HG02610 (cell line): ENCODE results near the gene UMAD1.
A peak's percentile ranks its signal among the peaks of the same experiment; 100 is the strongest.

Experiments used
- ATAC-seq: cut with Tn5 transposase; IDR thresholded peaks from one replicate; pipeline ENCODE4 v1.9.1; 2021; ENCODE audit warnings: mild to moderate bottlenecking, moderate library complexity; ENCODE audit not compliant: unreplicated experiment

The UMAD1 gene

DNA sequence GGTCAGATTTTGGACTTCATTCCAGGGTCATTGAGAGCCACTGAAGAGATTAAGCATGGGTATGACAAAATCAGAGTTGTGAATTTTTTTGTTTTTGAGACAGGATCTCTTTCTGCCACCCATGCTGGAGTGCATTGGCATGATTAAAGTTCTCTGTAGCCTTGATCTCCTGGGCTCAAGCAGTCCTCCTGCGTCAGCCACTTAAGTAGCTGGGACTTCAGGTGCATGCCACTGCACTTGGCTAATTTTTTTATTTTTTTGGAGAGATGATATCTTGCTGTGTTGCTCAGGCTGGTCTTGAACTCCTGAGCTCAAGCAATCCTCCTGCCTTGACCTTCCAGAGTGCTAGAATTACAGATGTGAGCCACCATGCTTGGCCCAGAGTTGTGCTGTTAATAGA is 275.5 kb downstream of the UMAD1 start:
- no peak for ATAC-seq

DNA sequence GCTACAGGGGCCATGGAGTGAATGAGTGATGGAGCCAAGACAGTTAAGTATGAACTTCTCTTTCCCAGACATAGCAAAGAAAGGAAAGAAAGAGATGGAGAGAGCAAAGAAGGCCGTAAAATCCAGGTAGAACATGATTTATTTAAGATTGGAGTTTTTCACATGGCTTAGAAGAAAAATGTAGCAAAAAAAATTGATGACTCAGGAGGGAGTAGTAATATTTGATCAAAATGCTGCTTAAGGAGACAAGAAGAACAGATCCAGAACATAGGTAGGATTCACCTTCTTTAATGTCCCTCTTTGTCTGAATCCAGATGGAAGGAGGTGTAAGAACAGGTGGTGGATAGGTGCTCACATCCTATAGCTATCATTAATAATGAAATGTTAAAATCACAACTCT is 277.0 kb downstream of the UMAD1 start:
- no peak for ATAC-seq

DNA sequence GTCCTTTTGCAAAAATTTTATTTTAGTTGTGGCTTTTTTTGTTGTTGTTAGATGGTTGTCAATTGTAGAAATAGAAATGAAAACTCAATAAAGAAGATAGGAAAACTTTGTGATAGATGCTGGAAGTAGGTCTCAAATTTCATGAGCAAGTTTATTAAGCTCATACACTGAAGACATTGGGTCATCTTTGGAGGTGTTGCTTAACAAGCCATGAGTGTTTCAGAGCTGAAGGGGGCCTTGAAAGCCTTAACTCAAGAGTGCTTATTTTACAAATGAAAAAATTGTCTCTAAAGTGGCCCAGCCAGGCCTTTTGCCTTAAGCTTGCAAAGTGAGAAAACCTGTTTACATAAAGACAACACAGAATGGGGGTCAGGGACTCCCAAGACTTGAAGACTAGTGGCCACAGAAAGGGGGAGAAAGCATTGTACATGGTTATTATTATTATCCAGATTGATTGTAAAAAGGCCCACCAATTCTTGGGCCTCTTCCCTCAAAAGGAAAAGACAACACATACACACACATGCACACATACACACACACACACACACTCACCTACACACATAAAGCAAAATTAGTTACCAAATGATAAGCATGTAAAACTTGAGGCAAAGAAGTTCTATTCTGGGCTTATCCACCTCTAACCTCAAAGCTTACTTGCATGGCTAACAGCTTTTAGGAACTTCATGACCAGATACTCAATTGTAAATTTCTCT is 278.3 kb downstream of the UMAD1 start:
- ATAC-seq, result peak; percentile 34

DNA sequence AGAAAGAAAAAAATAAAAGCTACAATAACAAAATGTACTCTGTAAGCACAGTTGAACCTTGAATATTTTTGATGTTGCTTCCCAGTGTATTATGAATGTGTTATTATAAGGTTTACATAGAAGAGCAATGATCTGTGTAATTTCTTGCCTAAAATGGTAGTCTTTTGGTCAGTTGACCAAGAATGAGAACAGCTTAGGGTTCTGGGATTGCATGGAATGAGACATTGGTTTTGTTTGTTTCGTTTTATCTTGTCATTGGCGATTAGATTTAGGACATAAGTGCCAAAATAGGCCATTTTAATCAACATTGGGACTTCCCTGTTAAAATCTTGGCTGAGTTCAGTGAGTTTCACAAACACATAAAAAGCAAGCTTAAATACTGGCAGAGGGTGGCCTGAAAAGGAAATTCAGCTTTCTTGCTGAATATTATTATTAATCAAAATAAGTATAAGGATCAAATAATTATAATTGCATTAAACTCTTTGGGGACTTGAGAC is 278.9 kb downstream of the UMAD1 start:
- ATAC-seq, result peak; percentile 73

DNA sequence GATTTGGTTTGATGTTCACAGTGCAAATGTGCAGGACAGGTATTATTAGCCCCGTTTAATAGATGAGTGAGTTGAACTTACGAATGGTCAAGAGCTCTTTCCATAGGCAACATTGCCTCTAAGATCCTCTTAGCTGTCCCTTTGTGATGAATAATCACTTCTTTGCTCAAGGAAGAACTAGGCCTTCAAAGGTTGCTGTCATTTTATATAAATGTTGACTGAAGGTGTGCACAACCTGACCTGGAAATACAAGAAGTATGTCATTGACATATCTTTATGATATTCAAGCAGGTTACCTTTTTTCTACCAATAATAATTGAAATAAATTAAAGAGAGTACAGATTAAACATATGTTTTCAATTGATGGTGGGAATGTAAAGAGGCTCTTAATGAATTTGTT is 279.5 kb downstream of the UMAD1 start:
- peak; percentile 5 for ATAC-seq

DNA sequence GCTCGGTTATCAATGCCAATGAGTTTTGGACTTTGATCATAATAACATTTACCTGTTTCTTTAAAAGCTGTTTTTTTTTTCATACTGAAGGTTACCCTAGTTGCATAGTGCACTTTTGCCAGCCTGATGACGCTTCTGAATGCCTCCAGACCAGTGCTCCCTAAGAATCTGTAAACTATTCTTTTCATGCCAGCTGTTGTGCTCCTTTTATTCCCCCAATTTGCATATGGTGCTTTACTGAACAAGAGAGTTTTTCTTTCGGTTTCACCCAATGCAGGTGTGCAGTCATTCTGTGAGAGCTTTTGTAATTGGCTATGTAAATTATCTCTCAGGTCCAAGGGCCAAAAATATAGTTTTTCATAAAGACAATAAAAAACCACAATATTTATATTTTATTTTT is 279.9 kb downstream of the UMAD1 start:
- peak; percentile 80 for ATAC-seq

DNA sequence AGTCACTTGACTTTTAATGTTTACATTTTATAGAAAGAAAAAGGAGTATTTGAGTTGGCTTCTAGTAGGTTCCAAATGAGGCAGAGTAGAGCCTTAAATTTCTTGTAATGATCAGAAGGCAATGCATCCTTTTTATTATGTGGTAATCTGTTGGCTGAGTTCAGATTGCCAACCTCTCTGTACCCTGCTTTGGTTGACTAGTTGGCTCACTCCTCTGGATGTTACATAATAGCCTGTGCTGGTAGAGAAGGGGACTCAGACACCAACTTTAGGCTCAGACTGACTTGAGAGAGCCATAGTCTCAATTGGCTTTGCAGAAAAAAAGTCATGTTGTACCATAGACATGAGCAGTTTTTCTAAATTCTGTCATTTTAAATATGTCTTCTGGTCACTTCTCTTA is 281.3 kb downstream of the UMAD1 start:
- ATAC-seq, result no peak

DNA sequence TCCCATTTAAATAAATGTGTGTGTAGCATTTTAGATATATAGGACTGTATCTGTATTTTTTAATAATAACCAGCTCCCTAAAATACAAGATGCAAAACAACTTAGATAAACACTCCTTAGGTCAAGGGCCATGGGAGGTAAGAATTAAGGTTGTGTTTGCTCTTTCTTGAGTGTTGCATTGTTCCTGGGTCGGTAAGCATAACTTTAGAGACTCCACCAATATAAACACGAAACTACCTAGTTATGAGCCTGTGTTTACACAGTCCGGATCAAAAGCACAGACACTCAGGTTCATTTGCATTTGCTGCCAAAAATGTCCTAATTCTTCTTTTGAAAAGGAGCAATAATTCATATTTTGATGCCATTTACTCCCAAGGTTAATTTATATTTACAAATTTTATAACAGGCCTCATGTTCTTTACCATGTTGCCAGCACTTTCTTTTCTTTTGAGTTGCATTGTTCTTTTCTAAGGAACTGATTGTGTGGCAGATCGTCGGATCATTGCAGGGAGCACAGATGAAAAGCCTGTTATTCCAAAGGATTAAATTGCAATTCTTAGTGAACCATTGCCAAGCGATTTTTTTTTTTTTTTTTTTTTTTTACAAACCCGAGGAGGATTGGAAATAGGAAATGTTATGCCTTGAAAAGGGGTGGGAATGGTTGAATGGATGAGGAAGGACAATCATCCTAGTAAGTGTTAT is 282.3 kb downstream of the UMAD1 start:
- ATAC-seq, result no peak

DNA sequence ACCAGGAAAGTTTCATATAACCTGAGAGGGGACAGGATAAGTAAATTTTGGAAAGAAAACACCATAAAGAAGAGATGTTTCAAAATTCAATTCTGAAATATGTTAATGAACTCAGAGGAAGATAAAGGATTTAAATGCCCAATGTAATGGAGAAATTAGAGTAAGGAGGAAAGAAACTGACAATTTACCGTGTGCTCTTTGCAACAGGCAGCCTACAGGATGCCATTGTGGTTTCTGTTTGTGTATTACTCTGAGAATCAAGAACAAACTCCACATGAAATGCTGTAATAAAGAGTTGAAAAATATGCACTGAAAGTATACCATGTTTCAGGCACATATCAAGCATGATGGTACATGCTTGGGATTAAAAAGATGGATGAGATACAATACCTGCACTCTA is 283.3 kb downstream of the UMAD1 start:
- no peak for ATAC-seq

DNA sequence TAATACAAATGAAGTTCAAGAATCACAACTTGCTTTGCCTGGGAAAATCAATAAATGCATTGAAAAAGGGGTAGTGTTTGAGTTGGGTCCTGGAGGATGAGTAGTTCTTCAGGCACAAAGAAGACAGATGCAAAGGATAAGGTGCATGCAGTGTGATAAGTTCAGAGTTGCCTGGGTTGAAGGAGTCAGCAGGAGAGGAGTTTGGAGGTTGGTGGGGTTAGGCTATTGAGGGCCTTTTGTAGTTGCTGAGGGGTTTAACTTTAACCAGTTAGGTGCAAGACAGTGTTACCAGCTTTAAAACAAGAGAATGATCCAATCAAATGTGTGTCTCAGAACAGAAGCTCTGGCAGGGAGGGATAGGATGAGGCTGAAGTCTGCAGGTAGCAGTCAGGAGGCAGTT is 283.8 kb downstream of the UMAD1 start:
- no peak for ATAC-seq
